GM10248 (cell line): ENCODE data around the gene WDR1.

Experiments
- CTCF ChIA-PET: fragments of 300-600 bp; sonication (Branson Sonifier 250); formaldehyde crosslinking; extraction: SDS; loops from one replicate; lab custom pipeline; 2021; ENCODE audit warnings: antibody characterized with exemption; lab: Yijun Ruan, JAX
- POLR2A ChIA-PET: fragments of 350-650 bp; sonication (Branson Sonifier 250); formaldehyde crosslinking; extraction: SDS; loops from one replicate; lab custom pipeline; 2020; ENCODE audit warnings: antibody characterized with exemption; lab: Yijun Ruan, JAX
- DNase-seq: peaks from one replicate; pipeline ENCODE4 v3.0.0; 2012; ENCODE audit errors: extremely low spot score
- TF ChIP-seq, protein P1 (sequence below): IDR thresholded peaks from 2 replicates; pipeline ENCODE4 v1.5.1; 2012; ENCODE audit warnings: mild to moderate bottlenecking, low read depth; ENCODE audit errors: extremely low read depth, missing control alignments, control extremely low read depth

Gene WDR1

GRCh38 chr4:10035130-10035529 is 81.5 kb downstream of the WDR1 start:
- TF ChIP-seq, protein P1, sequence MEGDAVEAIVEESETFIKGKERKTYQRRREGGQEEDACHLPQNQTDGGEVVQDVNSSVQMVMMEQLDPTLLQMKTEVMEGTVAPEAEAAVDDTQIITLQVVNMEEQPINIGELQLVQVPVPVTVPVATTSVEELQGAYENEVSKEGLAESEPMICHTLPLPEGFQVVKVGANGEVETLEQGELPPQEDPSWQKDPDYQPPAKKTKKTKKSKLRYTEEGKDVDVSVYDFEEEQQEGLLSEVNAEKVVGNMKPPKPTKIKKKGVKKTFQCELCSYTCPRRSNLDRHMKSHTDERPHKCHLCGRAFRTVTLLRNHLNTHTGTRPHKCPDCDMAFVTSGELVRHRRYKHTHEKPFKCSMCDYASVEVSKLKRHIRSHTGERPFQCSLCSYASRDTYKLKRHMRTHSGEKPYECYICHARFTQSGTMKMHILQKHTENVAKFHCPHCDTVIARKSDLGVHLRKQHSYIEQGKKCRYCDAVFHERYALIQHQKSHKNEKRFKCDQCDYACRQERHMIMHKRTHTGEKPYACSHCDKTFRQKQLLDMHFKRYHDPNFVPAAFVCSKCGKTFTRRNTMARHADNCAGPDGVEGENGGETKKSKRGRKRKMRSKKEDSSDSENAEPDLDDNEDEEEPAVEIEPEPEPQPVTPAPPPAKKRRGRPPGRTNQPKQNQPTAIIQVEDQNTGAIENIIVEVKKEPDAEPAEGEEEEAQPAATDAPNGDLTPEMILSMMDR: no peak
- CTCF ChIA-PET: interaction anchor here (1.2 to 5.5 kb wide), 5 partner anchors 9 to 20 kb away, joined by 3 to 30 read pairs (median 4); no protein-coding TSS in a partner anchor
- DNase-seq: no peak
- POLR2A ChIA-PET: interaction anchor here (1.4 kb wide), 1 partner anchor 61 kb away, joined by 3 read pairs; no protein-coding TSS in a partner anchor

DNA sequence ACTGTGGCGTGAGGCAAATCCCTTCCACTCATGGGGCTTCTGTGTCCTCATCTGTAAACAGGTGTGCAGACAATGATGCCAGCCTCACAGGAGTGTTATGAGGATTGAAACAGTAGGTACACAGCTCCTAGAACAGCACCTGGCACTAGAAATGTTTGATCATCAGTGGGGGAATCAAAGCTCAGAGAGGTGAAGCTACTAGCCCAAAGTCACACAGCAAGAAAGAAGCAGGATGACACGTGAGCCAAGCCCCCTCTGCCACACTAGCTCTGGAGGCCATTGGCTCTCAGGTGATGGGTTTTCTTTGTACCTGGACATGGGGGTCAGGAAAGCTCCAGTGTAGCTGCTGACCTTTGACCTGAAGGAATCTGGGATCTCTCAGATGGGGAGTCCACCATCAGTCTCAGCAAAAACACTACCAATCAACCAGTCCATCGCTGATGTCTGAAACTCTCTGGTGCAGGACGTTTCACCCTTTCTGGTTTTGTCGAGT is 81.9 kb downstream of the WDR1 start:
- no peak for DNase-seq
- POLR2A ChIA-PET: interaction anchor here (1.4 kb wide), 1 partner anchor 62 kb away, joined by 3 read pairs; no protein-coding TSS in a partner anchor
- CTCF ChIA-PET: interaction anchor here (1.2 to 5.5 kb wide), 5 partner anchors 9 to 20 kb away, joined by 3 to 30 read pairs (median 4); no protein-coding TSS in a partner anchor
- TF ChIP-seq, protein P1: no peak

GRCh38 chr4:10034136-10034535 is 82.5 kb downstream of the WDR1 start:
- no peak for DNase-seq
- TF ChIP-seq, protein P1: no peak
- CTCF ChIA-PET: interaction anchor here (1.5 to 5.5 kb wide), 2 partner anchors 10 to 19 kb away, joined by 5 to 30 read pairs; no protein-coding TSS in a partner anchor
- POLR2A ChIA-PET: no interaction called here

- ChIA-PET POLR2A (no interaction called here), CTCF (interaction anchor here (0.9 to 5.5 kb wide), 3 partner anchors 13 to 19 kb away, joined by 3 to 30 read pairs (median 22); no protein-coding TSS in a partner anchor)
- TF ChIP-seq, protein P1: no peak
- no peak for DNase-seq
These were observed 83.3 kb downstream of the WDR1 start for GRCh38 chr4:10033191-10033881.

- CTCF ChIA-PET: interaction anchor here (0.9 to 5.5 kb wide), 3 partner anchors 13 to 19 kb away, joined by 3 to 30 read pairs (median 22); no protein-coding TSS in a partner anchor
- DNase-seq: no peak
- TF ChIP-seq, protein P1: no peak
- POLR2A ChIA-PET: no interaction called here
These were observed 84.0 kb downstream of the WDR1 start for GRCh38 chr4:10032625-10033024.

DNA sequence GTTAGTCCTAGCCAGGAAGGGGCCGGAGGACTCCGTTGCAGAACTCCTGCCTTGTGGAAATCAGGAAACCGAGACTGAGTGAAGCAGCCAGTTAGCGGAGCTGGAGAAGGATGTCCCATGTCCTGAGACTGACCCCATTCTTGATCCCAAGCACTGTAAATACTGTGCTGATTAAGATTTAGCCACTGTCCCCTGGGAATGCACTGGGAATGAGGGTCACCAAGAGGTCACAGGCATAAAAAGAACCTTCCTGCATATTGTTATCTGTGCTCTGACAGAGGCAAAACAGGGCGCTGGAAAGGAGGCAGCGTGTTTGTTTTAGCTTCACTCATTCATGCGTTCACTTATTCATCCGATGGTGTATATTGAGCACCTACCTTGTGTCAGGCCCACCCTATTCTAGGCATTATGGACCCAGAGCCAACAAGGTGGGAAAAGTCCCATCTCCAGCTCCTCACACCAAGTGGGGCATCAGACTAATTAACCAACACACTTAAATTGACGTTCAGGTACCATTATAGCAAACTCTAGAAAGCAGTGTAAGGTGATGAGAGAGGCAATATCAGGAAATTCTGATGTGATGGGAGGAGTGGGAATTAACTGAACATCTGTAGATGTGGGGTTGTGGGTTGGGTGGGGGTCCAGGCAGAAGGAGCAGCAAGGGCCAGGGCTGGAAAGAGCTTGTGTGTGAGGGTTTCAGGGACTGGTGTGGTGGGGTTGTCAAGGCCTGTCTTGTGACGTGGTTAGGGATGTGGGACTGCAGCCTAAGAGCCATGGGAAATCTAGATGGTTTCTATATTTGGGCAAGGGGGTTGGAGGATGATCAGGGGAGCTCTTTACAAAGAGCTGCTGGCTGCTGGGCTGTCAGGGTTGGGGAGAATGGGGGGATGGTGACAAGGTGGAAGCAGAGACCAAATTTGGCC is 84.7 kb downstream of the WDR1 start:
- ChIA-PET CTCF (interaction anchor here (0.9 to 5.5 kb wide), 4 partner anchors 12 to 328 kb away, joined by 3 to 30 read pairs (median 14); no protein-coding TSS in a partner anchor), POLR2A (no interaction called here)
- no peak for DNase-seq
- TF ChIP-seq, protein P1: no peak
